GM13976 (cell line): Measurements from ENCODE around the gene BSX.

Experiments
- DNase-seq: peaks from one replicate; pipeline ENCODE4 v3.0.0; 2012; ENCODE audit warnings: low spot score
- CTCF ChIP-seq: IDR thresholded peaks from 2 replicates; pipeline ENCODE4 v1.5.1; 2012; ENCODE audit warnings: borderline replicate concordance, mild to moderate bottlenecking; ENCODE audit not compliant: insufficient read depth; ENCODE audit errors: extremely low read depth, missing control alignments, control extremely low read depth
- in situ Hi-C: fragments of 300-500 bp; cut with MboI; formaldehyde crosslinking; loops from one replicate; pipeline ENCODE4 v1.12.0; 2022; ENCODE audit warnings: low sequenced_read_pairs, mixed read lengths, inconsistent platforms; ENCODE audit not compliant: unreplicated experiment

Gene BSX

GRCh38 chr11:123000721-123001120 is 19.1 kb upstream of the BSX start:
- DNase-seq = no peak
- TF ChIP-seq CTCF = no peak

GRCh38 chr11:122998727-122999366 is 17.2 kb upstream of the BSX start:
- no peak for DNase-seq
- TF ChIP-seq CTCF = no peak

More at GRCh38 chr11:123000721-123001120, 19.1 kb upstream of the BSX start:
- in situ Hi-C loops = loop anchor here (25.0 kb wide), 1 partner anchor 388 kb away; no protein-coding TSS in a partner anchor

DNA sequence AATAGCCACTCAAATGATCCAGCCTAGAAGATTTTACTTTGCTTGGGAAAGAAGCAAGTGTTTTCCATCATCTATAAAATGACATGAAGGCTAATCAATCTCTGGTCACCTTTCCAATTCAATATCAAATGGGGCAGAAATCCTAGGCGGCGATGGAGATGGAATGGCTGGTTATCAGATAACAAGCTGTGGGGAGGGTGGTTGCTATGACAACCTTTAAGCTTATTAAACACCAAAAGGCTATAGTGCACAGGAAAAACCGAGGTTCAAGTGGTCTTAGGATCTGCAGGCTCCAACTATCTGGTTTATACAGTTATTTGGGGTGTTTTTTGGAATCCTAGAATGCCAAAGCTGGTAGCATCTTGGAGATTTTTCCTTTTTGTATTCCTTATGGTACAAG is 13.9 kb upstream of the BSX start:
- in situ Hi-C loops = no loop called here
- no peak for TF ChIP-seq CTCF
- DNase-seq = no peak

More at GRCh38 chr11:122998727-122999366, 17.2 kb upstream of the BSX start:
- in situ Hi-C loops = no loop called here

DNA sequence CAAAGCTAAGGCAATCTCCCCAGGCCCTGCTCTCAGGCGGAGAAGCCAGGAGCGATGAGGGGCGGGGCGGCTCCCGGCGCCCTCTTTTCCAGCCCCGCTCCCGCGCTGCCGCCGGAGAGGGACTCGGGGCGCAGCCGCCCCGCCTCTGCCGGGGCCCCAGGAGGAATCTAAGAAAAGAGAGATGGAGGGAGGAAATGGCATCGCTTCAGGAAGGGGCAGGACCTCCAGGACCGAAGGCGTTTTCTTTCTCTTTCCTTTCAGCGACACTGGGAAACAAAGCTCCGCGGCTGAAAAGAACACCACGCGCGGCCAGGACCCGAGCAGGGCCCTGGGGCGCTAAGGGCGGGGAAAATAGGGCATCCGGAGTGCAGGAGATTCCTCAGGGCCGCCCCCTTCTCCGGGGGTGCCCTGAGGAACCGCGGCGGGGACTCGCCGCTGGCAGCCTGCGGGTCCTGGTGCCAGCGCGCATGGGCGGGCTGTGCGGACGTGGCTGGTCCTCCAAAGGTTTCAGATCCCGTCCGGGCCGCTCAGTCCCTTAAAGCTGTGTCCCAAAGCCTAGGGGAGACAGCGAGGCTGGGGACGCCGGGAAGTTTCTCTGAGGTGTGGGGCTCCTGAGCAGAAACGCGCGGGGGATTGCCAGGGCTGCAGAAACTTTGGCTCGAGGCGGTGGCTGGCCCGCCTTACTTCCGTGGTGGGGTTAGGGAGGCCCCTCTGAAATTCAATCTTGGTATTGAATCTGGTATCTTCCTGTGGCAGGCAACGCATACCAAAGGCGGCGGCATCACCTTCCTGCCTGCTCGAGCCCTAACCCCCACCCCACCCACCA is 2.8 kb upstream of the BSX start:
- no peak for TF ChIP-seq CTCF
- DNase-seq = peak; percentile 45
- in situ Hi-C loops = no loop called here

- DNase-seq = no peak
- in situ Hi-C loops = no loop called here
- no peak for TF ChIP-seq CTCF
These were observed 2.0 kb upstream of the BSX start for GRCh38 chr11:122983438-122984185.

DNA sequence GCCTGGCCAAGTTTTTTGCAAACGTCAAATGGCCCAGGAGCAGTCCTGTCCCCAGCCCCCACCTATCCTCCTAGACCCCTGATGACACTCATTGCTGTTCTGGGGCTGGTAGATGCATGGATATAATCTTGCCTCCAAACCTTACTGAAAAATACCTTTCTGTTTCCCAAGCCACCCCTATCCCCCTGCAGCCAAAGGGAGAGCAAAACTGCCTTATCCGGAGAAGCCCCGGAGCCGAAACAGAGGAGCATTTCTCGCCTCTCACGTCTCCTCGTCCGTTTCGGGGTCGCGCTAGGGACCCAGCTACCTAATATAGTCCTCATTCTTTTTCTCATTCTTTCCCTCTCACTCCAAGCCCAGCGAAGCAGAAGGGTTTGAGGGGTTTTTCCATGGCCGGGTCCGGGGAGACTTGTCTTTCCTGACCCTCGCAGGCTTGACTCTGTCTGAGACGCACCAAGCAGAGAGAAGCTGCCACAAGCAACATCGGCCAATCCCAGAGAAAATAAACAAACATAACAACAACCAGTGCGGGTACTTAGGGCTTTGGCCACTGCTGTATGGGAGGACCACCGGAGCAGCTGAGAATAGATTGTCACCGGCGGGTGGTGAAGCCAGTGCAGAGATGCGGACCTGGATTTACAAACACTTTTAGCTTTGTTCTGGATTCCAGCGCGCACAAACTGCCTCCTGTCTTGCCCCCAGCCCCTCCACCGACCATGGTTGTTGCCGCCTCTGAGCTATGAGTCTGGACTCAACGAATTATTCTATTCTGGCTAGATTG is 1.6 kb downstream of the BSX start:
- no peak for TF ChIP-seq CTCF
- DNase-seq = peak; percentile 21
- in situ Hi-C loops = no loop called here
